ENCODE measurements around the gene SLC35F1.

GRCh38 chr6:118101831-118102345 is 194.8 kb downstream of the SLC35F1 start:
- TF ChIP-seq CTCF (conservative IDR thresholded peaks at IDR 0.05 in 1 of 2, IDR thresholded peaks at IDR 0.05 in 1 of 2; ENCODE audit: low read depth in 1 of 2, low read length in 2 of 2) (no peak), EZH2 (IDR thresholded peaks at IDR 0.05; ENCODE audit: low read length, missing control alignments) (no peak)
